GM18858 (cell line): ENCODE measurements around the gene STAP1.
"Not testable (repeated sequence)": the region's sequence is repeated elsewhere in the genome, so short reads cannot be mapped to it uniquely, and the experiment has no call there.

ENCODE experiments used
- ATAC-seq: cut with Tn5 transposase; IDR thresholded peaks from one replicate; pipeline ENCODE4 v1.9.1; 2021; ENCODE audit not compliant: unreplicated experiment

STAP1 gene

DNA sequence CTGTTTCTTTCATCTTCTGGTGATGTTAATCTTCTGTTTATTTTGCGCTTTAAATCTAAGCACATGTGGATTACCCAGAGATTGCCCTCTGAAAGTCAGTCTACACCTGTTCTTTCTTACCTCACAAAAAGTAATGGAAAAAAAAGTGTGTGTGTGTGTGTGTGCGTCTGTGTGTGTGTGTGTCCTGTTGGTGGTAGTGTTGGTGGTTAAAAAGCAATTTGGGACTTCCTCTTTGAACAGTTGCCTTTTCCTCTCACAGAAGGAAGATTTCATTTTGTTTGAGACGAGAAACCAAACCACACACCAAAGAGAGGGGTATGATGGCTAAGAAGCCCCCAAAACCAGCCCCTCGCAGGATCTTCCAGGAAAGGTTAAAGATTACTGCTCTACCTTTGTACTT is at the start of gene STAP1:
Gene STAP1, plus strand, starts transcription at position 235 of the 400 bp plus-strand sequence. Its CDS starts 83 bp downstream, at position 318.
- peak; percentile 53 for ATAC-seq

DNA sequence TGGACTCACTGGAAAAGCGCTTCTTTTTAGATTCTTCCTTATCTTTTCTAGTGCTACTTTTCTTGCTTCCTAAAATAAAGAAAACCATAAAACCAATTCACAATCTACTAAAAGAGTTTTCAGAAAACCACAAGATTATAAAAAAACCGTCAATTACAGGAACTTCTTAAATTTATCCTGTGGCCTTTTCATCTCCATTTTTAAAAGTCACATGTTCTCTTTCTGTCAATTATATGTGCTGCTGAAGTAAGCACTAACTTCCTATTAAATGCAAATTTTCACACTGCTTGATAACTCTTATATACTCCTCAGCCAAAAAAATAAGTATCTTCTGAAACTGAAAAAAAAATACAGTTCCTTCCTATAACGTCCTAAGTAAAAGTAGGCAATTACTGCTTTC is 46.0 kb upstream of the STAP1 start:
- no peak for ATAC-seq

GRCh38 chr4:67520141-67520540 is 38.4 kb upstream of the STAP1 start:
- ATAC-seq, result no peak

DNA sequence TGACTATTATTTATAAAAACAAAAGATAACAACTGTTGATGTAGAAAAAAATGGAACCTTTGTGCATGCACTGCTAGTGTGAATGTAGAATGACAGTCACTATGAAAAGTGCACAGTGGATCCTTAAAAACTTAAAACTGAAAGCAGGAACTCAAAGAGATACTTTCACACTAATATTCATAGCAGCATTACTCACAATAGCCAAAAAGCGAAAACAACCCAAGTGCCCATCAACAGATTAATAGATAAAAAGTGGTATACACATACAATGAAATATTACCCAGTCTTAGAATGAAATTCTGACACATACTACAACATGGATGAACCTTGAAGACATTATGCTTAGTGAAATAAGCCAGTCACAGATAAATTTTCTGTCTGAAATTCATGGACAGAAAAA is 37.0 kb upstream of the STAP1 start:
- peak; percentile 89 for ATAC-seq

DNA sequence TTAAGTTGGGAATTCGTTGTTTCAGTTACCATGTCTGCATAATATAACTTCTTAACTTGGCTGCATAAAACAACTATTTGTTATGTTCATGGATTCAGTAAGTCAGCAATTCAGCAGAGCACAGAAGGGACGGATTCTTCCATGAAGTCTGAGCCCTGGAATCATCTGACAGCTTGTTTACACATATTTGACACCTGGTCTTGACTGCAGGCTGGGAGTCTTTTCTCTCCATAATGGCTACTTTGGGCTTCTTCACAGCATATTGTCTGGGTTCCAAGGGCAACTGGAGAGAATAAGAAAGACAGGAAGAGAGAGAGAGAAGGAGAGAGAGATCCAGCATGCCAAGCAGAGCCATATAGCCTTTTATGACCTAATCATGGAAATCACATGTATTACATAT is 36.3 kb upstream of the STAP1 start:
- ATAC-seq, result no peak

- ATAC-seq, result no peak
Measured at GRCh38 chr4:67522851-67523671, 35.5 kb upstream of the STAP1 start.

- not testable (repeated sequence) for ATAC-seq
Measured at GRCh38 chr4:67524140-67524539, 34.4 kb upstream of the STAP1 start.

DNA sequence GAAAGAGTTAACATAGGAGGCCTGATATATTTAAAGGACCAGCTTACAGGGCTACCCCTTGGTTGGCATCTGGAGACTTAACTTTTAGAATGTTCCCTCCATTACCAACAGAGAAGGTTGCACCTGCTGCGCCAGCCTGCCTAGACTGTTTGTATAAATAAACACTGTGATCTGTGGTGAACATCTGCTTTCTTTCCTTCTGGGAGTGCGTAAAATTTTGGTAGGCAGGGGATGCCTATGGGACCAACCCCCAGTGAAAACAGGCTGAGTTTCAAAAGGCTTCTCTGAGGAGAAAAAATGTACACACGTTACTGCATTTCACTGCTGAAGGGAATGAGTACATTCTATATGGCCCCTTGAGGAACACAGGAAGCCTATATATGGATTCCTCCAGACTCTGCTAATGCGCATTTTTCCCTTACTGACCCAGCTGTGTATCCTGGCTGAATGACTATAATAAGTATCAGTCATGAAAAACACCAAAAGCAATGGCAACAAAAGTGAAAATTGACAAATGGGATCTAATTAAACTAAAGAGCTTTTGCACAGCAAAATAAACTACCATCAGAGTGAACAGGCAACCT is 27.1 kb upstream of the STAP1 start:
- no peak for ATAC-seq

- ATAC-seq, result not testable (repeated sequence)
Measured at GRCh38 chr4:67532397-67532796, 26.1 kb upstream of the STAP1 start.

GRCh38 chr4:67533112-67533511 is 25.4 kb upstream of the STAP1 start:
- no peak for ATAC-seq

DNA sequence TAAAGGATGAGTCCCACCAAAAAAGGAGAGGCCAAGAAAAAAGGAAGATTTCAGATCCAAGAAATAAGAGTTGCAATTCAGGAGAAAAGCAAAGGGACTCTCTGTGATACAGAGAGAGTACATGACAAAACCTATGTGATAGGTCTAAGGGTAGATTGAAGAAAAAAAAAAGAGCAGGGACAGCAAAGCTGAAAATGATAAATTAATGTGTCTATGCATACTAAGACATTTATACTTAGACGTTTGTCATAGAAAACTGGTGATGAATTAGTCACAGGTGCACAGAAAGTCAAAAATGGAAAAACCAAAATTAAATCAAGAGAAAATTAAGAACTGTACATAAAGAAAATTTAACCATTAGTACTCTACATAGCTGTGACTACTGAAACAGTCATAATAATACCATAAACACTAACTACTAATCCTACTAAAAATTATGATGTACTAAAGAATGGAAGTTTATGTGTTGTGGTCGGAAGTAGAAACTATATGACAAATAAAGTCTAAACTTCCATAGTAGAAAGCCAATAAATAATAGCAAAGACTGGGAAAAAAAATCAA is 23.2 kb upstream of the STAP1 start:
- no peak for ATAC-seq

DNA sequence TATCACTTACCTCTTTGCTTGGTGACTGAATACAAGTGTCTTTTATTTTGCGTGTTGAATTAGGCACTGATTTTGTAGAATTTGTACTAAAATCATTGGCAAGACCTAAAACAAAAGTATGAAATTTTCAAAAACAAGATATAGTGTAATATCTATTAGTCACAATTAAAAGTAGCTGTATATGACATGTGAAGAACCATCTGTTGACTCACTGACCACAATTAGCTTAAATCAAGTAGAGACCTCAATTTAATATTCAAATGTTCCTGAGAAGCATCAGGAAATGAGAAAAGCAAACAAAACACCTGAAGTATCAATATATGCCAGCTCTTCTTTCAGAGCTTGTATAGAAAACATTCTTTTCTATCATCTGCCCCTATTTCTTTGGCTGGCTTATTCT is 18.7 kb upstream of the STAP1 start:
- no peak for ATAC-seq

DNA sequence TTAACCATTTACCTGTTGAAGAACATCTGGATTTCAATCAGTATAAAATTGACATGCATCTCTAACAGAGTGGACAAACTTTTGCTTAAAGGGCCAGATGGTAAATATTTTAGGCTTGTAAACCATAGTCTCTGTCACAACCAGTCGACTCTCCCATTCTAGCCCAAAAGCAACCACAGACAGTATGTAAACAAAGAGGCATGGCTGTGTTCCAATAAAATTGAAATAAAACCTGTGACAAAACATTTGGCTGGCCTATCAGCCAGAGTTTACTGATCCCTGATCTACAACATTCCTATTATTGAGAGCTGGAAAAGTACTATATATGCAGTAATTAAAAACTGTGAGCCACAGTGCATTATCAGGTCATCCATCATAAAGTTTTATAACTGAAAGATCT is 16.5 kb upstream of the STAP1 start:
- ATAC-seq, result no peak

- peak; percentile 91 for ATAC-seq
Measured at GRCh38 chr4:67545199-67546003, 13.1 kb upstream of the STAP1 start, which contains the start of gene CENPC. TSS of gene CENPC (minus strand) at chr4:67545503. CDS start at chr4:67545355, 148 bp downstream.

- ATAC-seq, result no peak
Measured at GRCh38 chr4:67546004-67546356, 12.5 kb upstream of the STAP1 start.

DNA sequence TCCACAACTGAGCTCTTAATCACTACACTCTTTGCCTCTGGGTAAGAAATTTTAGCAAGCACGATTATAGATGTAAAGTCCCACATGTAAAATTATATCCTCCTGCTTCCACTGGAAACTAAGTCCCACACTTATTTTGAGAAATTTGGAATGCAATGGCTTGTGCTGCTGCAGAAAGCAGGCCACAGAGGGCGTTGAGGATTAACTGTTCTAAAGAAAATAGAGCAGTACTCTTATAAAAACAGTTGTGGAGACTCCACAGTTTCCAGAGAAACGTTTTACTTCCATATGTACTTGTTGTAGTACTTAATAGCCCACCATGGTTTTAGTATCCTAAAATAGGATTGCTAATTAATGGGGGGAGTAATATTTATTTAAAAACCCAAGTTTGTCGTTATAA is 11.6 kb upstream of the STAP1 start:
- no peak for ATAC-seq

DNA sequence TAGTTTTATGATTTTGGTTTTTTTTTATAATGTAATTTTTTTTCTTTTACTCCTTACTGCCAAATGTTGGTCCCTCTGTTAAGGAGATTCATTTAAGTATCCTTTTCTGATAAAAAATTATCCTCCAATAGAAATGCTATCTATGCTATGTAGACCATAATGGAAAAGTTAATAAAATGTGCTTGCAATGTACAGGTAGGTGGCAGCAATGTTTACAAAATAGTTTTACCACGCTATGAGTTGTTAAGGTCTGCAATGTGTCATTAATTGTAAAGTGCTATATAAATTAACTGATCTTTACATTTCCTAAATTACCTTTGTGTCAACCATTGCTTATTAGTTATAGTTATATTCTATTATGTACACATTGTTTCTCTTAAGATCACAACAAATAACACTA is 9.4 kb upstream of the STAP1 start:
- ATAC-seq, result peak; percentile 33

DNA sequence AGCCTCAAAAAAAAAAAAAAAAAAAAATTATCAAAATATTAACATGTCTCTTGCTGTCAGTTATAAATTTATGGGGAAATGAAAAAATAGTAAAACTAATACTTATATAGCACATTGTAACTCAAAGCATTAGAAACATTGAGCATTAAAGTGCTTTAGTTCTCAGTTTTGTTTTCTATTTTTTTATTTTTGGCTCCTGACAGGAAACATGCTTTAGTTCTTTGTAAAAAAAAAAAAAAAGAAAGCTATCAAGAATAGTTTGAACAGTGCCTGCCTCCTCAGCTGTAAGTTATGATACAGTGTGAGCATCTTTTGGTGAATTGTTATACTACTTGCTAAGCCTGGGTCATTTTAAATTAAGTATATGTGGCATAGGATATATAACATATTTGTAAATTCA is 8.1 kb upstream of the STAP1 start:
- peak; percentile 20 for ATAC-seq

- ATAC-seq, result peak; percentile 29
Measured at GRCh38 chr4:67550857-67551256, 7.7 kb upstream of the STAP1 start.

GRCh38 chr4:67552146-67552792 is 6.3 kb upstream of the STAP1 start:
- not testable (repeated sequence) for ATAC-seq

- ATAC-seq, result no peak
Measured at GRCh38 chr4:67554096-67554495, 4.4 kb upstream of the STAP1 start.
